Measurements from ENCODE around the gene CHCHD10. TPM values are rescaled to one million over a fixed set of nuclear protein-coding genes. Genes with fewer than 3 reads are reported as not detected.

CHCHD10 gene
- total RNA-seq, 6 experiments from 2014 or later: 133 to 416 (median 252) TPM

- WGBS (ENCODE audit: insufficient coverage, low coverage, low lambda C conversion rate, missing lambda C conversion rate): 79% methylated on average over 5 of the region's 6 CpGs
- Histone ChIP-seq H3K27ac (no peak overlapping the region), H3K36me3 (no peaks in the 10 kb centered on the region), H3K27me3 (no peaks in the 10 kb centered on the region), H3K4me1 (peaks cover 0 to 6% (median 0%) of the 10 kb centered on the region in 4 donors), H3K9me3 (no peaks in the 10 kb centered on the region), H3K4me3 (no peak overlapping the region)
- ATAC-seq (no peak), DNase-seq (no peak)
- no peak for TF ChIP-seq CTCF (IDR thresholded peaks at IDR 0.05)
- TF ChIP-seq POLR2A (IDR thresholded peaks at IDR 0.05): no peak
- intact Hi-C loops (cut with DNase I): no loop called here
Measured at GRCh38 chr22:23720855-23721254, 46.9 kb downstream of the CHCHD10 start.

- Histone ChIP-seq H3K27me3 (no peaks in the 10 kb centered on the region), H3K9me3 (no peaks in the 10 kb centered on the region), H3K4me3 (no peak overlapping the region), H3K27ac (no peak overlapping the region), H3K36me3 (no peaks in the 10 kb centered on the region), H3K4me1 (peaks cover 0 to 7% (median 0%) of the 10 kb centered on the region in 4 donors)
- TF ChIP-seq POLR2A (IDR thresholded peaks at IDR 0.05): no peak
- TF ChIP-seq CTCF (IDR thresholded peaks at IDR 0.05): no peak
- intact Hi-C loops (cut with DNase I): no loop called here
- 74% methylated on average over 10 of the region's 17 CpGs for WGBS (ENCODE audit: insufficient coverage, low coverage, low lambda C conversion rate, missing lambda C conversion rate)
- ATAC-seq (no peak), DNase-seq (no peak)
Measured at GRCh38 chr22:23718371-23719165, 49.2 kb downstream of the CHCHD10 start.

GRCh38 chr22:23716811-23717801 is 50.7 kb downstream of the CHCHD10 start:
- Histone ChIP-seq H3K4me1 (peaks cover 0 to 7% (median 0%) of the 10 kb centered on the region in 4 donors), H3K27ac (peak overlapping the region; percentile 50 to 80 (median 60)), H3K4me3 (peak overlapping the region; percentile 69 to 99 (median 94)), H3K27me3 (no peaks in the 10 kb centered on the region), H3K9me3 (no peaks in the 10 kb centered on the region), H3K36me3 (peaks cover 0 to 10% (median 2%) of the 10 kb centered on the region in 4 donors)
- peak; percentile 70 for TF ChIP-seq POLR2A (IDR thresholded peaks at IDR 0.05)
- no peak for TF ChIP-seq CTCF (IDR thresholded peaks at IDR 0.05)
- ATAC-seq (peak; percentile 95 to 99 (median 97)), DNase-seq (peak; percentile 86 to 90 (median 88))
- 0% methylated on average over 41 of the region's 84 CpGs for WGBS (ENCODE audit: insufficient coverage, low coverage, low lambda C conversion rate, missing lambda C conversion rate)
- intact Hi-C loops (cut with DNase I): no loop called here

Other genes starting within 250 kb of the CHCHD10 start
- not detected for gene IGLL1, start 187.7 kb downstream of the CHCHD10 start, total RNA-seq
- gene DRICH1, start 135.7 kb downstream of the CHCHD10 start, total RNA-seq: under 1 TPM in 2 of 6 experiments, not detected in 4; 0.27 to 0.47 TPM
- gene RGL4, start 77.0 kb downstream of the CHCHD10 start, total RNA-seq: not detected
- gene ZNF70, start 16.9 kb downstream of the CHCHD10 start, total RNA-seq: 1 to 10 TPM in 2 of 6 experiments, under 1 TPM in 4; 0.51 to 1.2 (median 0.85) TPM
- gene VPREB3, start 13.5 kb downstream of the CHCHD10 start, total RNA-seq: 1 to 10 TPM in 2 of 6 experiments, under 1 TPM in 3, not detected in 1; 0.59 to 3.9 (median 0.70) TPM
- gene C22orf15, start 5.0 kb downstream of the CHCHD10 start, total RNA-seq: not detected
- 1 to 10 TPM in 2 of 6 experiments, under 1 TPM in 4; 0.59 to 1.3 (median 0.90) TPM for gene MMP11, start 4.9 kb upstream of the CHCHD10 start, total RNA-seq
- 10 to 100 TPM; 19.9 to 70.2 (median 25.3) TPM for gene SMARCB1, start 19.0 kb upstream of the CHCHD10 start, total RNA-seq
- gene DERL3, start 71.0 kb upstream of the CHCHD10 start, total RNA-seq: 1 to 10 TPM; 1.1 to 7.1 (median 4.1) TPM
- gene SLC2A11, start 89.9 kb upstream of the CHCHD10 start, total RNA-seq: 1 to 10 TPM; 2.9 to 7.1 (median 5.0) TPM
- 100 to 1,000 TPM in 5 of 6 experiments, 10 to 100 TPM in 1; 79.4 to 561 (median 307) TPM for gene MIF, start 126.4 kb upstream of the CHCHD10 start, total RNA-seq
- gene GSTT2B, start 193.2 kb upstream of the CHCHD10 start, total RNA-seq: 10 to 100 TPM in 2 of 6 experiments, 1 to 10 TPM in 2, under 1 TPM in 1, not detected in 1; 0.50 to 23.7 (median 3.4) TPM
- gene DDTL, start 198.9 kb upstream of the CHCHD10 start, total RNA-seq: 1 to 10 TPM in 2 of 6 experiments, not detected in 4; 3.5 to 7.1 TPM
- 100 to 1,000 TPM; 198 to 587 (median 295) TPM for gene DDT, start 206.5 kb upstream of the CHCHD10 start, total RNA-seq
- under 1 TPM in 1 of 6 experiments, not detected in 5; 0.76 TPM for gene GSTT2, start 212.2 kb upstream of the CHCHD10 start, total RNA-seq
- not detected for gene GSTT4, start 237.5 kb upstream of the CHCHD10 start, total RNA-seq
- gene CABIN1, start 243.3 kb upstream of the CHCHD10 start, total RNA-seq: 10 to 100 TPM; 17.1 to 22.8 (median 19.2) TPM

All from right lobe of liver (tissue), 6 donors.